ENCODE data around the gene IFIT5. TPM values are rescaled to one million over a fixed set of nuclear protein-coding genes. Genes with fewer than 3 reads are reported as not detected.
"Not testable (repeated sequence)": the region's sequence is repeated elsewhere in the genome, so short reads cannot be mapped to it uniquely, and the experiment has no call there.

IFIT5 gene
- total RNA-seq, 1 experiment from 2014 or later = 10.7 TPM

GRCh38 chr10:89440226-89441009 lies 26.1 kb downstream of the IFIT5 start:
- no peaks in the 10 kb centered on the region for H4K20me1 ChIP-seq (ENCODE audit: low read length)
- H3K9me3 ChIP-seq (ENCODE audit: low read length) = no peaks in the 10 kb centered on the region
- ChIA-PET POLR2A (ENCODE audit: unreplicated experiment) (no interaction called here), CTCF (no interaction called here)
- H3K9ac ChIP-seq (ENCODE audit: low read length) = no peak overlapping the region
- H3K36me3 ChIP-seq (ENCODE audit: low read depth, low read length) = no peaks in the 10 kb centered on the region
- DNase-seq = no peak
- H3K79me2 ChIP-seq (ENCODE audit: low read length) = no peaks in the 10 kb centered on the region
- H3K27me3 ChIP-seq (ENCODE audit: low read length) = no peaks in the 10 kb centered on the region
- no peak for ATAC-seq
- H3K27ac ChIP-seq (ENCODE audit: low read length) = no peak overlapping the region
- BruUV-seq (replicated peaks) = no TSS peak
- H2AFZ ChIP-seq (ENCODE audit: low read length) = no peak overlapping the region
- TF ChIP-seq, protein P1, sequence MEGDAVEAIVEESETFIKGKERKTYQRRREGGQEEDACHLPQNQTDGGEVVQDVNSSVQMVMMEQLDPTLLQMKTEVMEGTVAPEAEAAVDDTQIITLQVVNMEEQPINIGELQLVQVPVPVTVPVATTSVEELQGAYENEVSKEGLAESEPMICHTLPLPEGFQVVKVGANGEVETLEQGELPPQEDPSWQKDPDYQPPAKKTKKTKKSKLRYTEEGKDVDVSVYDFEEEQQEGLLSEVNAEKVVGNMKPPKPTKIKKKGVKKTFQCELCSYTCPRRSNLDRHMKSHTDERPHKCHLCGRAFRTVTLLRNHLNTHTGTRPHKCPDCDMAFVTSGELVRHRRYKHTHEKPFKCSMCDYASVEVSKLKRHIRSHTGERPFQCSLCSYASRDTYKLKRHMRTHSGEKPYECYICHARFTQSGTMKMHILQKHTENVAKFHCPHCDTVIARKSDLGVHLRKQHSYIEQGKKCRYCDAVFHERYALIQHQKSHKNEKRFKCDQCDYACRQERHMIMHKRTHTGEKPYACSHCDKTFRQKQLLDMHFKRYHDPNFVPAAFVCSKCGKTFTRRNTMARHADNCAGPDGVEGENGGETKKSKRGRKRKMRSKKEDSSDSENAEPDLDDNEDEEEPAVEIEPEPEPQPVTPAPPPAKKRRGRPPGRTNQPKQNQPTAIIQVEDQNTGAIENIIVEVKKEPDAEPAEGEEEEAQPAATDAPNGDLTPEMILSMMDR (conservative IDR thresholded peaks at IDR 0.05; ENCODE audit: low read depth, low read length) = no peak
- TF ChIP-seq EZH2 (IDR thresholded peaks at IDR 0.05; ENCODE audit: low read length, unreplicated experiment) (no peak), EZH2phosphoT487 (IDR thresholded peaks at IDR 0.05; ENCODE audit: borderline replicate concordance, low read length) (no peak)
- no peak overlapping the region for H3K4me2 ChIP-seq (ENCODE audit: low read length)
- intact Hi-C loops (cut with micrococcal nuclease) = no loop called here
- no peak overlapping the region for H3K4me3 ChIP-seq (ENCODE audit: low read length)
- no peaks in the 10 kb centered on the region for H3K9me2 ChIP-seq (replicated peaks; ENCODE audit: low read length)
- no peaks in the 10 kb centered on the region for H3K4me1 ChIP-seq (ENCODE audit: insufficient read depth, low read length)
- no peaks in the 10 kb centered on the region for H3F3A ChIP-seq (ENCODE audit: low read length, unreplicated experiment)

DNA sequence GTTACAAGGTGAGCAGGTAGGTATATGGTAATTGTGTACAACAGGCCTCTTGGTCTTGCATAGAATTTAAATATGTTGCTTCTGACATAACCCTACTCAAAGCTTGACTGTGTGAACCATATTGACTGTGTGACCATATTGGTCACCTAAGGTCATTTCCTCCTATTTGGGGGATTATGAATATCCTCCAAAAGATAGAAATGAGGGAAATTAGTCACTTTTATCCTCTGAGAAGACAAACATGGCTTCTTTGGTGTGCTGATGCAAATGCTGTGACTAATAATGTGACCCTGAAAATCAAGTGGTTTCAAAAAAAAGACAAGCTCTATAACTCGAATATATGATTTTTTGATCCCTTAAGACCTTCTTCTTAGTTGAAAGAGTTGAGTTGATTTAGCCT lies 27.9 kb downstream of the IFIT5 start:
- H3K27me3 ChIP-seq (ENCODE audit: low read length) = no peaks in the 10 kb centered on the region
- no peak overlapping the region for H3K9ac ChIP-seq (ENCODE audit: low read length)
- no peaks in the 10 kb centered on the region for H3K9me3 ChIP-seq (ENCODE audit: low read length)
- POLR2A ChIA-PET (ENCODE audit: unreplicated experiment) = no interaction called here
- TF ChIP-seq EZH2 (IDR thresholded peaks at IDR 0.05; ENCODE audit: low read length, unreplicated experiment) = no peak
- TF ChIP-seq EZH2phosphoT487 (IDR thresholded peaks at IDR 0.05; ENCODE audit: borderline replicate concordance, low read length) = no peak
- TF ChIP-seq, protein P1 (conservative IDR thresholded peaks at IDR 0.05; ENCODE audit: low read depth, low read length) = no peak
- no peak overlapping the region for H3K4me3 ChIP-seq (ENCODE audit: low read length)
- no peak overlapping the region for H3K27ac ChIP-seq (ENCODE audit: low read length)
- H3K36me3 ChIP-seq (ENCODE audit: low read depth, low read length) = no peaks in the 10 kb centered on the region
- H3K79me2 ChIP-seq (ENCODE audit: low read length) = no peaks in the 10 kb centered on the region
- no peak overlapping the region for H2AFZ ChIP-seq (ENCODE audit: low read length)
- H4K20me1 ChIP-seq (ENCODE audit: low read length) = no peaks in the 10 kb centered on the region
- CTCF ChIA-PET = no interaction called here
- H3K4me1 ChIP-seq (ENCODE audit: insufficient read depth, low read length) = no peaks in the 10 kb centered on the region
- BruUV-seq (replicated peaks) = no TSS peak
- H3K9me2 ChIP-seq (replicated peaks; ENCODE audit: low read length) = no peaks in the 10 kb centered on the region
- no peaks in the 10 kb centered on the region for H3F3A ChIP-seq (ENCODE audit: low read length, unreplicated experiment)
- ATAC-seq = no peak
- DNase-seq = no peak
- intact Hi-C loops (cut with micrococcal nuclease) = no loop called here
- no peak overlapping the region for H3K4me2 ChIP-seq (ENCODE audit: low read length)

DNA sequence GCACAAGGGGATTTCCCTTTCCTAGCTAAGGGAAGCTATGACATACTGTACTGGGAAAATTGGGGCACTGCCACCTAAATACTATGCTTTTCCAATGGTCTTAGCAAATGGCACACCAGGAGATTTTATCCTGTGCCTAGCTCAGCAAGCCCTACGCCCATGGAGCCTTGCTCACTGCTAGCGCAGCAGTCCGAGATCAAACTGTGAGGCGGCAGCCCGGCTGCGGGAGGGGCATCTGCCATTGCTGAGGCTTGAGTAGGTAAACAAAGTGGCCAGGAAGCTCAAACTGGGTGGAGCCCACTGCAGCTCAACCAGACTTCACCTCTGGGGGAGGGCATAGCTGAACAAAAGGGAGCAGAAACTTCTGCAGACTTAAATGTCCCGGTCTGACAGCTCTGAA lies 30.5 kb downstream of the IFIT5 start:
- DNase-seq; BruUV-seq (replicated peaks); H3K27ac ChIP-seq (ENCODE audit: low read length); intact Hi-C loops (cut with micrococcal nuclease); H2AFZ ChIP-seq (ENCODE audit: low read length); H4K20me1 ChIP-seq (ENCODE audit: low read length); H3K9ac ChIP-seq (ENCODE audit: low read length); H3F3A ChIP-seq (ENCODE audit: low read length, unreplicated experiment); H3K9me2 ChIP-seq (replicated peaks; ENCODE audit: low read length); H3K79me2 ChIP-seq (ENCODE audit: low read length); H3K27me3 ChIP-seq (ENCODE audit: low read length); H3K36me3 ChIP-seq (ENCODE audit: low read depth, low read length); H3K4me2 ChIP-seq (ENCODE audit: low read length); H3K4me3 ChIP-seq (ENCODE audit: low read length); H3K4me1 ChIP-seq (ENCODE audit: insufficient read depth, low read length); ATAC-seq; POLR2A ChIA-PET (ENCODE audit: unreplicated experiment); CTCF ChIA-PET; H3K9me3 ChIP-seq (ENCODE audit: low read length): not testable (repeated sequence)
